HFF-Myc (cell line): Measurements from ENCODE around the gene POFUT2.

ENCODE experiments used
- DNase-seq: peaks from one replicate; pipeline ENCODE4 v3.0.0-alpha.2; 2011; ENCODE audit warnings: low read depth; ENCODE audit errors: extremely low read depth
- H3K4me3 ChIP-seq: replicated peaks from 2 replicates; pipeline ENCODE4 v1.5.1; 2011; ENCODE audit warnings: low read depth, mild to moderate bottlenecking, control low read depth, low read length
- CTCF ChIP-seq: IDR thresholded peaks from 2 replicates; pipeline ENCODE4 v1.5.1; 2012; ENCODE audit warnings: mild to moderate bottlenecking, low read depth, low read length, control low read depth; ENCODE audit errors: missing control alignments

The POFUT2 gene

DNA sequence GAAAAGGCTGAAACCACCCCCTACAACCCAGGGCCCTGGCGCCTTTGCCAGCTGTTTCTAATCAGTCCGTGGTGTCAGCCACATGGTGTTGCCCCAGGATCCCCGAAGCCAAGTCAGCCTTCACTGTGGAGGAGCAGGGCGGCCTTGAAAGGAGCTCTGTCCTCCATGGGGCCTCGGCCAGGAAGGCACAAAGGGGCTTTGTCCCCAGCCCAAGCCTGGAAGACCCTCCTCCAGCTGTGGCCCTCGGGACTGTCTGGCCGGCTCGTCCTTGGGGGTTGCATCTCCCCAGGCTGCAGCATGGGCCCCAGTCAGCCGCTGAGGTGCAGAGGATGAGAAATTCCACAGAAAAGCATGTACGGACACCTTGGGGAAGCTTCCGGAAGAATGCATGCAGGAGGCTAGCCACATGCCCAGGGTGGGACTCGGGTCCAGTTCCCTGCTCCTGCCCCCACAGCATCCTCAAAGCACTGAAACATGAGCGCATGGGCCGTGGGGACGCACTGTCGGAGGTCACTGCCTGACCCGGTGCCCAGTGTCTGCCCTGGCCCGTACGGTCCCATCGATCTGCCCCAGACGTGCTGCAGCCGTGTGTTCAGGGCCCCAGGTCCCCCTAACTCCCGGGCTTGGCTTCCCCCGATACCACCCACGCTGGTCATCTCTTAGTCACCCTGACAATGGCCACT lies 38.6 kb upstream of the POFUT2 start:
- DNase-seq: peak; percentile 27
- no peak for TF ChIP-seq CTCF
- H3K4me3 ChIP-seq: no peak overlapping the region

- TF ChIP-seq CTCF: no peak
- no peak for DNase-seq
- H3K4me3 ChIP-seq: no peak overlapping the region
These were observed 37.8 kb upstream of the POFUT2 start for GRCh38 chr21:45325206-45326168.

GRCh38 chr21:45324489-45325205 lies 37.0 kb upstream of the POFUT2 start:
- H3K4me3 ChIP-seq: no peak overlapping the region
- TF ChIP-seq CTCF: no peak
- no peak for DNase-seq

GRCh38 chr21:45323487-45324311 lies 36.0 kb upstream of the POFUT2 start:
- no peak for DNase-seq
- TF ChIP-seq CTCF: no peak
- H3K4me3 ChIP-seq: no peak overlapping the region

DNA sequence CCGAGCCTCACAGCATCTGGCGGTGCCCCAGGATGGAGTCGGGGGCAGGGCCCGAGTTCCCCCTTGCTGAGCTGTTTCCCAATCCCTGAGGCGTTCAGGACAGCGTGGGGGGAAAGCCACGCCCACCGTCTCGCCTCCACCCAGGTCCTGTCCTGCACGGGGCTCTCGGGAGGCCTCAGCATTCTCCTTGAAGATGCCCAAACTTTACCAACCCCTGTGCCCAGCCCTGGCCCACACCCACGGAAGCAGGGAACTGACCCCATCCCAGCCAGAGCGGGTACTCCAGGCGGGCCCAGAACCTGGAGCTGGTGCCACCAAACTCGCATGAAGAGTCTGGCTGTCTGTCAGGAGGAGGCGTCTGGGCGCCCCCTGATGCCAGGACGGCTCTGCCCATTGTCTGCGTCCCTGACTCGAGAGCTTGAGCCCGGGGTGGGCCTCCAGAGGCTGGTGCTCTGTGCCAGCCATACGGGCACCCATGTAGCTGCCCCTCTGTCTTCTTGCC lies 35.3 kb upstream of the POFUT2 start:
- no peak for TF ChIP-seq CTCF
- no peak for DNase-seq
- no peak overlapping the region for H3K4me3 ChIP-seq
